Tibial artery (tissue), 4 donors: Measurements from ENCODE around the gene MKRN1.
"Not testable (repeated sequence)": the region's sequence is repeated elsewhere in the genome, so short reads cannot be mapped to it uniquely, and the experiment has no call there.

Experiments used
- DNase-seq, 2 donors: peaks; one replicate each; pipeline ENCODE4 v3.0.0-alpha.2; 2019
- H3K27ac ChIP-seq, 2 donors: fragments of 200-600 bp; sonication (generic) in 1 of 2; 1 replicate in 1 of 2; 2 replicates in 1 of 2; pipeline ENCODE4 v1.5.1; 2018 to 2019; ENCODE audit warnings: mild to moderate bottlenecking in 1 of 2
- H3K27me3 ChIP-seq, 2 donors: fragments of 200-600 bp; sonication (generic) in 1 of 2; one replicate each; pipeline versions ENCODE4 v1.5.1 to v1.6.0; 2016 to 2019
- H3K36me3 ChIP-seq, 3 donors: fragments of 200-600 bp; sonication (generic) in 2 of 3; one replicate each; pipeline ENCODE4 v1.5.1; 2016 to 2019; ENCODE audit warnings: mild to moderate bottlenecking in 2 of 3
- H3K4me1 ChIP-seq, 4 donors: fragments of 200-600 bp; sonication (generic) in 2 of 4; 1 replicate in 3 of 4; 2 replicates in 1 of 4; pipeline ENCODE4 v1.5.1; 2016 to 2019
- H3K4me3 ChIP-seq, 2 donors: fragments of 200-600 bp; sonication (generic) in 1 of 2; 1 replicate in 1 of 2; 2 replicates in 1 of 2; pipeline ENCODE4 v1.5.1; 2018 to 2019; ENCODE audit warnings: mild to moderate bottlenecking in 2 of 2
- H3K9me3 ChIP-seq, 3 donors: fragments of 200-600 bp; sonication (generic) in 1 of 3; one replicate each; pipeline ENCODE4 v1.5.1; 2016 to 2019
- intact Hi-C: fragments of 100-400 bp; cut with DNase I; formaldehyde crosslinking; loops from one replicate; pipeline ENCODE4 v1.15.0; 2023; ENCODE audit warnings: low total_unique reads
- TF ChIP-seq, protein P1 (sequence below), 2 experiments: fragments of 200-600 bp in 1 of 2; fragments of 450-650 bp in 1 of 2; IDR thresholded peaks; one replicate each; pipeline ENCODE4 v1.5.1; 2017 to 2019; ENCODE audit warnings: antibody characterized with exemption in 2 of 2, mild to moderate bottlenecking in 1 of 2, moderate library complexity in 1 of 2

The MKRN1 gene

DNA sequence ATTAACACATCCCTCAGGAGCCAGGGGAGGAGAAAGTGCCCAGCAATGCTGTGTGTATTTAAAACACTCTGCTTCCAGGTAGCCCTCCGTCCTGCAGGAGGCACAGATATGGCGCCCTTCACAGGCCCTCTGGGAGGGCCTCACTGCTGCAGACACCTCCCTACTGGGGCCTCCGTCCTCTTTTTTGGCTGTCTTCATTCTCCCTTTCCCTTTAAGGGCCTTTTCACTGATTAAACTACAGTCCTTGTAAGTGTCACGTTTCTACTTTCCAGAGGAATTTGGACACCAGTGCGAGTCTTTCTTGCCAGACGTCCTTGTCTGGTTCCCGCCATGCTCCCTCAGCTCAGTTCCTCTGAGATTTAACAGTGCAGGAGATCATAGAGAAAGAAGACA is 39.7 kb upstream of the MKRN1 start:
- Histone ChIP-seq H3K9me3 (no peaks in the 10 kb centered on the region), H3K36me3 (no peaks in the 10 kb centered on the region), H3K27me3 (peaks cover 0 to 2% of the 10 kb centered on the region in 2 donors), H3K4me1 (peaks cover 0 to 3% (median 0%) of the 10 kb centered on the region in 4 donors), H3K27ac (no peak overlapping the region), H3K4me3 (no peak overlapping the region)
- TF ChIP-seq, protein P1, sequence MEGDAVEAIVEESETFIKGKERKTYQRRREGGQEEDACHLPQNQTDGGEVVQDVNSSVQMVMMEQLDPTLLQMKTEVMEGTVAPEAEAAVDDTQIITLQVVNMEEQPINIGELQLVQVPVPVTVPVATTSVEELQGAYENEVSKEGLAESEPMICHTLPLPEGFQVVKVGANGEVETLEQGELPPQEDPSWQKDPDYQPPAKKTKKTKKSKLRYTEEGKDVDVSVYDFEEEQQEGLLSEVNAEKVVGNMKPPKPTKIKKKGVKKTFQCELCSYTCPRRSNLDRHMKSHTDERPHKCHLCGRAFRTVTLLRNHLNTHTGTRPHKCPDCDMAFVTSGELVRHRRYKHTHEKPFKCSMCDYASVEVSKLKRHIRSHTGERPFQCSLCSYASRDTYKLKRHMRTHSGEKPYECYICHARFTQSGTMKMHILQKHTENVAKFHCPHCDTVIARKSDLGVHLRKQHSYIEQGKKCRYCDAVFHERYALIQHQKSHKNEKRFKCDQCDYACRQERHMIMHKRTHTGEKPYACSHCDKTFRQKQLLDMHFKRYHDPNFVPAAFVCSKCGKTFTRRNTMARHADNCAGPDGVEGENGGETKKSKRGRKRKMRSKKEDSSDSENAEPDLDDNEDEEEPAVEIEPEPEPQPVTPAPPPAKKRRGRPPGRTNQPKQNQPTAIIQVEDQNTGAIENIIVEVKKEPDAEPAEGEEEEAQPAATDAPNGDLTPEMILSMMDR (IDR thresholded peaks at IDR 0.05): no peak
- DNase-seq: no peak
- intact Hi-C loops: loop anchor here (5.0 kb wide), 1 partner anchor 133 kb away; no protein-coding TSS in a partner anchor

DNA sequence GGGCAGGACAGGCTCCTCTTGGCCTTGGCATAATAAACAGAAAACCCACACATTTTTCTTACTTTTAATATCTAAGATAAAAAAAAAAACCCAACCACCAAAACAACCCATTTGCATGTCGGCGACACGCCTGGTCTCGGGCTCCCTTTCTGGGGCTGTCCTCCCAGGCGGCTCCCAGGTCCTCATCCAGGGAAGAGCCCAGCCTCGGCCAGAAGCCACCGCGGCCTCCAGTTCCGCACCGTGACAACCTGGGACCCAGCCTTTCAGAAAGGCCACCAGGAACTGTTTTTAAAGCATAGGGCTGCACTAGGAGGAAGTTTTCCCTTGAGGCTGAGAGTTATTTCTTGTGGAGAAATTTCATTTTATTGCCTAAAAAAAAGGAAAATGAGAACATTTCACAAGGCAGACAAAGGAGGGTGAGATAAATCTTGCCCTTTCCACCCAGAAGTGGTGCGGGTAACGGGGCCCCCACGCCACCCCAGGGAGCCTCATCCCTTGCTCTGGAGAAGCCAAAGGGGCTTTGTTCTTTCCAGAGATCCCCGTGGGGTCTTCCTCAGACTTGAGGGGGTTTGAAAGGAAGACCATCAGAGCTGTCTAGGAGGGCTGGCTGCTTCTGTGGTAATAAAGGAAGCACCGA is 39.2 kb upstream of the MKRN1 start:
- Histone ChIP-seq H3K36me3 (no peaks in the 10 kb centered on the region), H3K4me3 (no peak overlapping the region), H3K27me3 (peaks cover 0 to 2% of the 10 kb centered on the region in 2 donors), H3K4me1 (peaks cover 0 to 3% (median 0%) of the 10 kb centered on the region in 4 donors), H3K27ac (no peak overlapping the region), H3K9me3 (no peaks in the 10 kb centered on the region)
- TF ChIP-seq, protein P1 (IDR thresholded peaks at IDR 0.05): no peak
- intact Hi-C loops: loop anchor here (5.0 kb wide), 1 partner anchor 134 kb away; no protein-coding TSS in a partner anchor
- no peak for DNase-seq

DNA sequence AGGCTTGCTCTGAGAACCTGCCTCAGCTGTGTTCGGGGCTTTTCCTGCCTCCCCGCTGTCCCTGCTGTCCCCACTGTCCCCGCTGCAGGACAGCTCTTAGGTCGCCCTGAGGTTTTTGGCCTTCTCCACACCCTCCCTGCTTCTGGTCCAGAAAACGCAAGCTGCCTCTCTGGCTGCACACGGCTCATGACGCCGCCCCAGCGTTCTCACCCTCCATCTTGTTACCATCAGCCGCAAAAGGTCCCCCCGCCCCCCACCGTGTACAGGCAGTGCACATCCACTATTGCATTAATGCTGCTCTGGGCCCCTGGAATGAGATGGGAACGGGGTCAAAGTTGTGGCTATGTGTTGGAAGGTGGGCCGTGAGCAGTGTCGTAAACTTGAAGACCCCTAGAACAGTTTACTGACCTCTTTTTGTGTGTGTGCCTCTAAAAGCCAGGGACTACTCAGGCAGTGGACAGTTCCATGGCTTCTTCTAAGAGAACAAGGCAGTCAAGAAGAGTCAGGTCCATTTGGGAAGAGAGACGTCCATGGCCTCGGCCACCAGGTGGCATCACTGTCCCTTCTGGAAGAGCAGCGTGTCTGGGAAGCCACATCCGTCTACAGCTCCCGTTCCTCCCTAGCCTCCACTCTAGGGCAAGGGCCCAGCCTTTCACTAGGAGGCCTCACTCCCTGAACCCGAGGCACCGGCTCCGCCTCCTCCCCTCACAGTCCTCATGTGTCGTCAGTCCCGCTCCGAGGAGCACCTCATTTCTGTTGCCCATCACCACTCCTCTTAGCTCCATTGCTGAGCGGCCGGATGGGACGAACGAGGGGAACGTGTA is 38.5 kb upstream of the MKRN1 start:
- H3K27me3 ChIP-seq: peaks cover 0 to 2% of the 10 kb centered on the region in 2 donors
- intact Hi-C loops: loop anchor here (5.0 kb wide), 1 partner anchor 135 kb away; no protein-coding TSS in a partner anchor
- H3K4me1 ChIP-seq: peaks cover 0 to 3% (median 0%) of the 10 kb centered on the region in 4 donors
- DNase-seq: peak; percentile 88 to 91
- TF ChIP-seq, protein P1 (IDR thresholded peaks at IDR 0.05): peak; percentile 78 to 86
- H3K9me3 ChIP-seq: no peaks in the 10 kb centered on the region
- no peak overlapping the region for H3K4me3 ChIP-seq
- no peak overlapping the region for H3K27ac ChIP-seq
- no peaks in the 10 kb centered on the region for H3K36me3 ChIP-seq

DNA sequence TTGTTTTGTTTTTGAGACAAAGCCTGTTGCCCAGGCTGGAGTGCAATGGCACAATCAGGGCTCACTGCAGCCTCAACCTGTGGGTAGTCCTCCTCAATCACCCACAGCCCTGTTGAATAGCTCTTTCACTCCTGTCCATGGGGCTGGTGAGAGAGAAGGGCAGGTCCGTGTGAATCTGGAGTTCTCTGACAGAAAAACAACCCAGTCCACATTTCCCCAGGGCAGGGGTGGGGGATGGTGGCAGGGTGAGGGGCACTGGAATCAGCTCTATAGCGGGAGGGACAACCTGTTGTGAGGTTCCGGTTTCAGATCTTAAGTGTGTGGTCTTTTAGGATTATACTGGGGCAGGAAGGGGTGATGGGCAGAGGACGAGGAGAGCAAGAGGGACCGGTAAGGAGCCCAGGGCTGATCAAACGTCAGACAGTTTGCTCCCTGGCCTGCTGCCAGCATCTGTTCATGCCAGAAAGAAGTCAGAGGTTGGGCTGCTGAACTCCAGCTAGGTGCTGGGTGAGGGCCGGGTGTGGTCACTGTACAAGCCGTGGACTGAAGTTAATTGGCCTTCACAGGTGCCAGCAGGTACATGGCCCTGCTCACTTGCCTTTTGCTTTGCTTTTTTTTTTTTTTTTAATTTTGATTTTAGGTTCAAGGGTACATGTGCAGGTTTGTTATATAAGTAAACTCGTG is 33.2 kb upstream of the MKRN1 start:
- TF ChIP-seq, protein P1 (IDR thresholded peaks at IDR 0.05): no peak
- DNase-seq: no peak
- intact Hi-C loops: no loop called here
- H3K9me3 ChIP-seq: no peaks in the 10 kb centered on the region
- no peak overlapping the region for H3K4me3 ChIP-seq
- no peak overlapping the region for H3K27ac ChIP-seq
- no peaks in the 10 kb centered on the region for H3K36me3 ChIP-seq
- H3K27me3 ChIP-seq: peaks cover 0 to 2% of the 10 kb centered on the region in 2 donors
- H3K4me1 ChIP-seq: peaks cover 0 to 6% (median 0%) of the 10 kb centered on the region in 4 donors

DNA sequence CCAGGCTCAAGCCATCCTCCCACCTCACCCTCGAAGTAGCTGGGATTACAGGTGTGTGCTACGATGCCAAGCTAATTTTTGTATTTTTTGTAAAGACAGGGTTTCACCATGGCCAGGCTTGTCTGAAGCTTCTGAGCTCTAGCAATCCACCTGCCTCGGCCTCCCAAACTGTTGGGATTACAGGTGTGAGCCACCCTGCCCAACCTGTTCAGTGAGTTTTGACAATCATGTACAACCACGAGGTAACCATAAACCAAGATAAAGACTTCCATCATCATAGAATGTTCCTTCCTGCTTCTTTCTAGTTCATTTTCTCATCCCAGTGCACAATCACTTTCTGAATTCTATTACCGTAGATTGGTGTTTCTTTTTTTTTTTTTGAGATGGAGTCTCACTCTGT is 30.5 kb upstream of the MKRN1 start:
- no peaks in the 10 kb centered on the region for H3K27me3 ChIP-seq
- no peak overlapping the region for H3K4me3 ChIP-seq
- H3K4me1 ChIP-seq: peaks cover 0 to 20% (median 12%) of the 10 kb centered on the region in 4 donors
- no peak for DNase-seq
- H3K27ac ChIP-seq: no peak overlapping the region
- intact Hi-C loops: no loop called here
- H3K36me3 ChIP-seq: no peaks in the 10 kb centered on the region
- H3K9me3 ChIP-seq: no peaks in the 10 kb centered on the region
- TF ChIP-seq, protein P1 (IDR thresholded peaks at IDR 0.05): no peak

DNA sequence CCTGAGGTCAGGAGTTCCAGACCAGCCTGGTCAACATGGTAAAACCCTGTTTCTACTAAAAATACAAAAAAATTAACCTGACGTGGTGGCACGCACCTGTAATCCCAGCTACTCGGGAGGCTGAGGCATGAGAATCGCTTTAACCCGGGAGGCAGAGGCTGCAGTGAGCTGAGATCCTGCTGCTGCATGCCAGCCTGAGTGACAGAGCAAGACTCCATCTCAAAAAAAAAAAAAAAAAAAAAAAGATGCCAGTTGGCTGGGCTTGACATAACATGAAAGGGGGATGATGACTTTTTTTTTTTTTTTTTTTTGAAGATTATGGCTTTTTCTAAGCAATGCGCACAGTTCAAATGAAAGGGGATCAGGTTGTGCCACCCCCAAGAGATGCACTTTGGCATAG is 28.3 kb upstream of the MKRN1 start:
- H3K9me3 ChIP-seq, H3K4me3 ChIP-seq, H3K27me3 ChIP-seq, intact Hi-C loops, H3K36me3 ChIP-seq, DNase-seq: not testable (repeated sequence)
- peak overlapping the region; percentile 58 to 84 for H3K27ac ChIP-seq
- peaks cover 0 to 20% (median 12%) of the 10 kb centered on the region in 4 donors for H3K4me1 ChIP-seq
